Progenitor cell of endocrine pancreas (in vitro differentiated cells): ENCODE results near the gene GOLPH3. TPM values are rescaled to one million over a fixed set of nuclear protein-coding genes. Genes with fewer than 3 reads are reported as not detected.
A peak's percentile ranks its signal among the peaks of the same experiment; 100 is the strongest.

Experiments
- DNase-seq: peaks from one replicate; pipeline ENCODE4 v3.0.0; 2021; ENCODE audit warnings: low spot score; ENCODE audit not compliant: unreplicated experiment
- H3K27ac Mint-ChIP-seq: 2 replicates; pipeline ENCODE4 v1.8.0; 2021; ENCODE audit warnings: mild to moderate bottlenecking, moderate library complexity, mixed read lengths
- H3K27me3 Mint-ChIP-seq: 2 replicates; pipeline ENCODE4 v1.8.0; 2021; ENCODE audit warnings: mixed read lengths
- H3K36me3 Mint-ChIP-seq: 2 replicates; pipeline ENCODE4 v1.8.0; 2022; ENCODE audit warnings: mixed read lengths; ENCODE audit not compliant: insufficient read depth
- H3K4me1 Mint-ChIP-seq: 2 replicates; pipeline ENCODE4 v1.8.0; 2021; ENCODE audit warnings: low read depth, mixed read lengths
- H3K4me3 Mint-ChIP-seq: 2 replicates; pipeline ENCODE4 v1.8.0; 2021; ENCODE audit warnings: low read depth, mild to moderate bottlenecking, moderate library complexity, mixed read lengths
- H3K9me3 Mint-ChIP-seq: 2 replicates; pipeline ENCODE4 v1.8.0; 2021; ENCODE audit warnings: low read depth, mixed read lengths
- total RNA-seq: library from RNA; stranded (reverse); gene quantifications from 2 replicates; pipeline ENCODE4 v1.2.1, GENCODE V29; 2021
- TF ChIP-seq, protein P1 (sequence below): fragments of 200-600 bp; sonication (generic); IDR thresholded peaks from one replicate; pipeline ENCODE4 v1.5.0; 2021; ENCODE audit warnings: antibody characterized with exemption, mild to moderate bottlenecking; ENCODE audit not compliant: unreplicated experiment

Gene GOLPH3
- total RNA-seq, 1 donor from 2014 or later = 80.8 TPM

DNA sequence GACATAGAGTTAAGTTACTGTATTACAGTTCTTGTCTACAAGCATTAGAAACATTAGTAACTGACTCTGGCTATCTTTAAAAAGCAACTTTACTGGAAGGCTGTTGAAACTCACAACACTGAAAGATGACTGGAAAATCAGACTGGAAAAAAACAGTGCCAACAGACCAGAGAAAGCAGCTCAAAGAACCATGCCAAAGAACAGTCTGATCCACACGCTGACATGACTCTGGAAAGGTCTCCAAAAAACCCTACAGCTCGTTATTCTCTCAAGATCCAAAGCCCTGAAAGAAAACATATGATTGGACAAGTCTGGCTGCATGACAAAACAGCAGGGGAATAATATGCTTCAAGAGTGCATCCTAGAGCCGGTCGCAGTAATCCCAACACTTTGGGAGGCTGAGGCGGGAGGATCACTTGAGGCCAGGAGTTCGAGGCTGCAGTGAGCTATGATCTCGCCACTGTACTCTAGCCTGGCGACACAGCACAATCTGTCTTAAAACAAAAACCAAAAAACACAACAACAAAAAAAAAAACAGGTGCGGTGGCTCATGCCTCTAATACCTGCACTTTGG is 5.6 kb downstream of the GOLPH3 start:
- no peak for DNase-seq
- Mint-ChIP-seq H3K27me3 (no peaks in the 10 kb centered on the region), H3K27ac (peak overlapping the region; percentile 77), H3K36me3 (peaks cover 20% of the 10 kb centered on the region), H3K9me3 (no peaks in the 10 kb centered on the region), H3K4me1 (peaks cover 24% of the 10 kb centered on the region), H3K4me3 (no peak overlapping the region)
- TF ChIP-seq, protein P1, sequence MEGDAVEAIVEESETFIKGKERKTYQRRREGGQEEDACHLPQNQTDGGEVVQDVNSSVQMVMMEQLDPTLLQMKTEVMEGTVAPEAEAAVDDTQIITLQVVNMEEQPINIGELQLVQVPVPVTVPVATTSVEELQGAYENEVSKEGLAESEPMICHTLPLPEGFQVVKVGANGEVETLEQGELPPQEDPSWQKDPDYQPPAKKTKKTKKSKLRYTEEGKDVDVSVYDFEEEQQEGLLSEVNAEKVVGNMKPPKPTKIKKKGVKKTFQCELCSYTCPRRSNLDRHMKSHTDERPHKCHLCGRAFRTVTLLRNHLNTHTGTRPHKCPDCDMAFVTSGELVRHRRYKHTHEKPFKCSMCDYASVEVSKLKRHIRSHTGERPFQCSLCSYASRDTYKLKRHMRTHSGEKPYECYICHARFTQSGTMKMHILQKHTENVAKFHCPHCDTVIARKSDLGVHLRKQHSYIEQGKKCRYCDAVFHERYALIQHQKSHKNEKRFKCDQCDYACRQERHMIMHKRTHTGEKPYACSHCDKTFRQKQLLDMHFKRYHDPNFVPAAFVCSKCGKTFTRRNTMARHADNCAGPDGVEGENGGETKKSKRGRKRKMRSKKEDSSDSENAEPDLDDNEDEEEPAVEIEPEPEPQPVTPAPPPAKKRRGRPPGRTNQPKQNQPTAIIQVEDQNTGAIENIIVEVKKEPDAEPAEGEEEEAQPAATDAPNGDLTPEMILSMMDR = no peak

DNA sequence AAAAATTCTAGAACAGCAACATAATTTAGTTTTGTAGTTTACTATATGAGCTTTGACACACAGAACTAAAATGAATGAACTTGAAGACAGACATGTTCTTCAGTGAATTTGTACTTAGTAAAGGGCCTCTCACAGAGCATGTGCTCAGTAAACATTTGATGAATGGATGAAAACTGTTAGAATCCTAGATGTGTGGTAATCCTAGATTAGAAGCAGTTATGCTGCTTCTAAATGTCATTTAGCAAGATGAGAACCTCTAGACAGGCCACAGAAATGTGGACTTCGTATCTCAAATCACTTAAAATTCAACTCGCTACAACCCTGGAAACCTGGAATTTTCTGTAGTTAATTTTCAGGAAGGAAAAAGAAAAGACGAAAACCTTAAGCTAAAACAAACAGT is 8.5 kb downstream of the GOLPH3 start:
- peak overlapping the region; percentile 45 for H3K27ac Mint-ChIP-seq
- H3K4me3 Mint-ChIP-seq = no peak overlapping the region
- peaks cover 26% of the 10 kb centered on the region for H3K36me3 Mint-ChIP-seq
- DNase-seq = no peak
- TF ChIP-seq, protein P1 = no peak
- no peaks in the 10 kb centered on the region for H3K27me3 Mint-ChIP-seq
- H3K9me3 Mint-ChIP-seq = no peaks in the 10 kb centered on the region
- H3K4me1 Mint-ChIP-seq = peaks cover 17% of the 10 kb centered on the region

- Mint-ChIP-seq H3K9me3 (no peaks in the 10 kb centered on the region), H3K36me3 (peaks cover 26% of the 10 kb centered on the region), H3K4me1 (peaks cover 9% of the 10 kb centered on the region), H3K27me3 (no peaks in the 10 kb centered on the region), H3K27ac (no peak overlapping the region), H3K4me3 (no peak overlapping the region)
- TF ChIP-seq, protein P1 = no peak
- DNase-seq = no peak
Observed at GRCh38 chr5:32163785-32164184, 10.3 kb downstream of the GOLPH3 start.

DNA sequence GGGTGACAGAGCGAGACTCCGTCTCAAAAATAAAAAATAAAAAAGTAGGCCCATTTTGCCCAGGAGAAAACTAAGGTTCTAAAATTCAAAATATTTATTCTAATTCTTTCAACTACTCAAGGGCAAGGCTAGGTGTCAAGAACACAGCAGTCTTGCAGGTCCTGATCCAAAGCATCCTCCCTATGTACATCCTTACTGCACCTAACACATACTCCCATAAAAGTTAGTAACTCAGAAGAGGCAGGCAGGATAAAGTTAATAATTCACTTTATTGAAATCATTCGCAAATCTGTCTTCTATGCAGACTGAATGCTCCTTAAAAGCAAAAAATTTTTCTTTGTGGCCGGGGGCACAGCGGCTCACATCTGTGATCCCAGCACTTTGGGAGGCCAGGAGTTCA is 11.1 kb downstream of the GOLPH3 start:
- TF ChIP-seq, protein P1 = no peak
- Mint-ChIP-seq H3K4me3 (no peak overlapping the region), H3K27me3 (no peaks in the 10 kb centered on the region), H3K9me3 (no peaks in the 10 kb centered on the region), H3K4me1 (peaks cover 9% of the 10 kb centered on the region), H3K36me3 (peaks cover 18% of the 10 kb centered on the region), H3K27ac (no peak overlapping the region)
- DNase-seq = no peak

DNA sequence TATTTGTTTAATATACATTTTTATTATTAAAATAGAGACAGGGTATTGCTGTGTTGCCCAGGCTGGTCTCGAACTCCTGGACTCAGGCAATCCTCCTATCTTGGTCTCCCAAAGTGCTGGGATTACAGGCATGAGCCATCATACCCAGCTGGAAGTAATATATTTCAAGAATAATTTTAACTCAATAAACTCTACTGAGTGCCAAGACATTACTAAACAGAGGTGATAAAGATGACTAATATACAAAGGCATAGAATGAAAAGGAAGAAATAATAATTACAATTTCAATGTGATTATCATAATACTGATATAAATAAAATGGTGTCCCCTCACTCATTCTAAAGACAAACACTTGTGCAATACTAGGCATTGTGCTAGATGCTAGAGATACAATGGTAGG is 13.9 kb downstream of the GOLPH3 start:
- TF ChIP-seq, protein P1 = no peak
- Mint-ChIP-seq H3K27me3 (no peaks in the 10 kb centered on the region), H3K4me1 (no peaks in the 10 kb centered on the region), H3K4me3 (no peak overlapping the region), H3K36me3 (peaks cover 15% of the 10 kb centered on the region), H3K27ac (no peak overlapping the region), H3K9me3 (no peaks in the 10 kb centered on the region)
- no peak for DNase-seq
